ENCODE results near the gene MAF.

The MAF gene

DNA sequence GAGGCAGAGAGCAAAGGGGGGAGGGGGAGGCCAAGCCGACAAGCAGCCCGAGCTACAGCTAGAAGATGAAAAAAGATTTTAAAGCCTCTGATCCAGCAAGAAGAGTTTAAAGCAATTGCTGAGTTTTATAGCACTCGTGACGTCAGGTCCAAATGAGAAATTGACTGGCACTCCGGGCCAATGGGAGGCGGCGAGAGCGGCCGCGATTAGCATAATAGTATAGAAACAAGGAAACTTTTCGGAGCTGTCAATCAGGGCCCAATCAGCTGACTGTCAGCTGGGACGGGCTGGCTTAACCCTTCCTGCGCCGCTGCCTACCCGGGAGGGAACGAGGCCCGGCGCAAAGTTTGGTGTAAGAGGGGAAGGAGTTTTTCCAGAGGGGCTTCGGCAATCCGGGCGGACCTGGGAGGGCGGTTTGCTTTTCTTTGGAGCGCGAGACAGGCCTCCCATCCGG lies at the start of gene MAF:
TSS of gene MAF (minus strand) at position 100 of the 454 bp plus-strand sequence. CDS start 835 bp downstream, outside the sequence.
- DNase-seq (ENCODE audit: low read depth in 3 of 3, low spot score in 1 of 3) = peak; percentile 64 to 72 (median 66)

DNA sequence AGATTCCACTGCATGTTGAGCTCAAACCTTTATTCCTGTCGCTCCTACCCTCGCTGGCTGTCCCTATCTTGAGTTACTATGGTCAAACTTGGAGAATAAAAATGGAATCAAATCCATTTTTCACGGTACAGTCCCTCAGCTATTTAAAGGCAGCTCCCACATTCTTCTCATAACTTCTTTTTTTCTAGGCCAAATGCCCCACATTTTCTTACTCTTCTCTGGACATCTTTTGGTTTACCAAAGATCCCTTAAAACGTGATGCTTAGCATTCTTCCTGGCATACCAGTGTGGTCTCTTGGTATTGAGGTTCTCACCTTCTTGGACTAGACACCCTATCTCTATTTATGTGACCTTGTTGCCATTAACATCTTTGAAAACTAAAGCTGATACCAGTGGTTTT lies 48.3 kb upstream of the MAF start:
- DNase-seq (ENCODE audit: low read depth in 3 of 3, low spot score in 1 of 3) = no peak

DNA sequence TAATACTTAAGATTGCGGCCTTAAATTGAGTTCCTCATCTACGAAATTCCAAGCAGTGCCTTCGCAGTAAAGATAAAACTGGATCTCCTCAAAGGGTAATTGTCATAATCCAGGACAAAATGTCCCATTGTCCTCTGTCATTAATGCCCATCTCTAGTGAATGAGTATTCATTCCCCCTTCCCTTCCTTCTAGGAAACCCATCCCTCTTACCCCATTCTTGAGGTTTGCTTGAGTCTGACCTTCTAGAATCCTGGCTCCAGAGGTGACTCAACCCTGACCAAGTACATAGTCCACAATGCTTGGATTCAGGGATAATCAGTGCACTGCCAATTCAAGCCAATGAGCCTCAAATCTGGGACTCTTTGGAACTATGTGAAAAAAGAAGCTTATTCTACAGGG lies 47.0 kb upstream of the MAF start:
- DNase-seq (ENCODE audit: low read depth in 3 of 3, low spot score in 1 of 3) = no peak

DNA sequence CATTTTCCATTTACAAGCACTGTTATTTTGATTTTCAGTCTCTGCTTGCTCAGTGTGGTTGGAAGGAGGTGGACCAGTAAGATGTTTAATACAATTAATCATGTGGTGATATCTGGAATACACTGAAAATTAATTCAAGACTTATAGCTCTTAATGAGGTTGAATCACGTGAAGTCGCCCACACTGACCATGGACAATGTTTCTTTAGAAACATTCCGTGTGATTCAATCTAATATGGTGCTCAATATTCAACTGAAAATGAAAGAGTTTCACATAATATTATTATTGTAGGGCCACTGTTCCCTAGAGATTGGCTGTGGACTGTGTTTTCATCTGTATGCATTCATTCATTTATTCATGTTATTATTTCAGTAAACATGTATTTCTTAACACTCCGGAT lies 45.2 kb upstream of the MAF start:
- no peak for DNase-seq (ENCODE audit: low read depth in 3 of 3, low spot score in 1 of 3)

DNA sequence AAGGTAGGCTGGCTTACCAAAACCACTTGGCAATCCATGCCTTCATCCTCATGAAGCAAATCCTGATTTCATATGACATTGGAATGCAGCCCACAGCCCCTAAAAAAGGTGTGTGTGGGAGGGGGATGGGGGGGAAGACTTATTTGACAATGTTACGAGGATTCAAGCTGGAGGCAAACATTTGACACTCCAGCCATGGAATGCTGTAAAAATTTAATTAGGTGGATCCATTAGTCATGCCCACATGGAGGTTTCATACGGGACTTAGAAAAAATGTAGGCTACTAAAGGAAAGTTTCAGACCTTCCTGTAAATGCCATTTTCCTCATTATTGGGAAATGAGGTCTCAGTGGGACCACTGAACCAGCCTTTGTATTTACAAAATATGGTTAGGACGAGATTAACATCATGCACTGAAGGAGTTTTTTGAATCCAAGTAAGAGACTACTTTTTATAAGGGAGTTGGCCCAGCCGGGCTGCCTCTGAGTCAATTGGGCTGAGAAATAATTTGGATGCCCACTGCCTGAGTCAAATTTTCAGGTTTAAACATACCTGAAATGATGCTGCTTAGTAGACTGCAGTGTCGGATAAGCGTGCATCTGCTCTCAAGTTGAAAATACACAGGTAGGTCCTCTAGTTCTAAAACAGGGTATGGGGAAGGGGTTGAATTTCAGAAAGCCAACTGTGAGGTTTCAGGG lies 44.6 kb upstream of the MAF start:
- DNase-seq (ENCODE audit: low read depth in 3 of 3, low spot score in 1 of 3) = no peak

DNA sequence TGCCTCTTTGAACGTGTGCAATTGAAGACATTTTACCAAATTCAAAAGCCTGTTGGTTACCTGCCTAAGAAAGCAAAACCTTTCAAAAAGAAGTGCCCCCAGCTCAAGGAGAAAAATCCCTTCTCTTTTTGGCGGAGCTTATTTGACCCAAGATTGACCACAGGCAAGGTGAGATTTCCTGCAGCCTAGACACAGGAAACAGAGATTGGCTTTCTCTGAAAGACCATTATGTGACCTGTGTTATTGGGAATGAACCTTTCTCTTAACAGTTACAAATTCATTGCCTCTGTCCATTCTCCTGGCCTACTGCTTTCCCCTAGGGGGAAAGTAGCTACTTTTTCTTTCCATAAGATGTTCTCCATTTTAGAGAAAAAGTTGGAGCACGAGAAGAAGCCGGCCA lies 42.1 kb upstream of the MAF start:
- DNase-seq (ENCODE audit: low read depth in 3 of 3, low spot score in 1 of 3) = no peak

DNA sequence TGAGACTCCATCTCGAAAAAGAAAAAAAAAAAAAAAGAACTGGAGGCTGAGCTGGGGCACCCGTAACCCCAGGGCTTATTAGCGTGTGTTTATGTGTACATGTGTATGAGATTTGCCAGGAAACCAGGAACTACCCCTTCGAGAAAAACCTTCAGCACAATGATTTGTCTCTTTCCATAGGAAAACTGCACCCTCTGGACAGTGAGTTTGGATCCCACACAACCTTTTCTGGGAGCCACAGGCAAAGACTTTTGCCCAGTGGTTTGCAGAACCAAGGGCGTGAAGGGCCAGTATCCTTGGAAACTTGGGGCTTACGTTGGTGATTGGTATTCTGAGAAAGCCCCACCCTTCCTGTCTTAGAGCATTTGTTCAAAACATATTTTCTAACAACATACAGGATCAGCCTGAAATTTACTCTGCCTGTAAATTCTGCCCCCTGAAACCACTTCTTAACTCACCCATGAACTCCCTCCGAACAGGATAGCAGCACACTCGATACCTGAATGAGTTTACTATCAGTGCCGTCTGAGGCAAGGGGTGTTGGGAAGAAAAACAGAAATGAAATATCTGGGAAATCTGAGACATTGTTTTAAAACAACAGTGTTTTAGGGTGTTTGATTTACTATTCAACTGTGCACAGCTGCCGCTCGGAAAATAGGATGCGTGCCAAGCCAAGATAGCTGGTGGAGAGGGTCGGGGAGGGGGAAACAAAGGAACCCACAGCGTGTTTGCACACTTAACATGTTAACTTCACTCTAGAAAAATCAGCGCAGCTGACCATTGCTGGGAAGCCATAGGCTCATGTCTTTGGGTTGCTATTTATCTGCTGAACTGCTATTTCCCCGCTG lies 40.2 kb upstream of the MAF start:
- DNase-seq (ENCODE audit: low read depth in 3 of 3, low spot score in 1 of 3) = no peak

DNA sequence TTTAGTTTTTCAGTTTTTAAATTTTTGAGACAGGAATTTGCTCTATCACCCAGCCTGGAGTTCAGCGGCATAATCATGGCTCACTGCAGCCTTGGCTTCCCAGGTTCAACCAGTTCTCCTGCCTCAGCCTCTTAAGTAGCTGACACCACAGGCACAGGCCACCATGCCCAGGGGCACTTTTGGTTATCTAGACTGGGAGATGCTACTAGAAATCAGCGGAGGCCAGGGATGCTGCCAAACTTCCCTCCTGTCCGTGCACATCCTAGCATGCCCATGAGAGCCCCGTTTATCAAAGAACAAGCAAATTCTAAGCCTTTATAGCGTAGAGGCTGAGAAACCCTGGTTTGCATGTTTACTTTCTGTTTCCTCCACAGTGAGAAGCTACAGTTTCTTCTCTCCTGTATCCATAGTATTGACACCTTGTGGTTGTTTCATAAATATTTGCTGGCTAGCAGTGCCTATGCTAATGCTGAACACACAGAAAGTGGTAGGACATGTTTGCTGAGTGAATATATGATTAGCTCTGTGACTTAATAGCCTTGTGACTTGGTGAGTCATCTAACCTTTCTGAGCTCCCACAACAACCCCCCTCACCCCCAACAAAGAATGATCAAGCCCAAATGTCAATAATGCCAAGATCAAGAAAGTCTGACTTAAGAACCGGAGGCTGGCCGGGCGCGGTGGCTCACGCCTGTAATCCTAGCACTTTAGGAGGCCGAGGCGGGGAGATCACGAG lies 39.2 kb upstream of the MAF start:
- no peak for DNase-seq (ENCODE audit: low read depth in 3 of 3, low spot score in 1 of 3)

DNA sequence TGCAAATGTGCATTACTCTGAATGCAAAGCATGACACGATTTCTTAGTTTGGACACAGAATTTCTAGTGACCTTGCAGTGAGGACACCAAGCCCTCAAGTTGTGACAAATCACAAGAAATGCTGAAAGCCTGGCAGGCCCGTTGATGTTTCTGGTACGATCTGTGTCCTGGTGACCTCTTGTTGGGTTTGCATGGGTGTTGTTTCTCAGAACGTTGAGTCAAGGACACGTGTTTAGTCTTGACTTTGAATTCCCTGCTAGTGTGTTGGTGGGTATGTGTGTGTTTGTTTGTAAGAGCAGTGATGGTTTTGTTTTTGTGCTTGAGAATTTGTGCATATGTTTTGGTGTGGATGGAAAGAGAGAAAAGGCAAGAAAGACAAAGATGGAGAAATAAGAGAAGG lies 37.8 kb upstream of the MAF start:
- no peak for DNase-seq (ENCODE audit: low read depth in 3 of 3, low spot score in 1 of 3)

DNA sequence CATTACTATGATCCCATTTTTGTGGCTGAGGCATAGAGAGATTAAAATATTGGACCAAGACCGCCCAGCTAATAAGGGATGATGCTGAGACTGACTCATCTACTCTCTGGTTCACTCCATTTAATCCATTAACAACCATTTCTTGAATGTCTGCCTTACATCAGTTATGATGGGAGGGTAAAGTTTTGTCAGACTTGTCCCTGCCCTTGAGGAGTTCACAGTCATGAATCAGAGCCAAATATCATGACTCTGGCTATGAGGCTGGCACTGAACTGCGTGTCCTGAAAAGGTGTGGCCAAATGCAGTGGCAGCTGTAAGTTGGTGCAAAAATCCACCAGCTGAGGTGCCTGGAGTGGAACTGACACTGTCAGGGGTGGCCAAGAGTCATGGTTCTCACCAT lies 35.0 kb upstream of the MAF start:
- no peak for DNase-seq (ENCODE audit: low read depth in 3 of 3, low spot score in 1 of 3)

DNA sequence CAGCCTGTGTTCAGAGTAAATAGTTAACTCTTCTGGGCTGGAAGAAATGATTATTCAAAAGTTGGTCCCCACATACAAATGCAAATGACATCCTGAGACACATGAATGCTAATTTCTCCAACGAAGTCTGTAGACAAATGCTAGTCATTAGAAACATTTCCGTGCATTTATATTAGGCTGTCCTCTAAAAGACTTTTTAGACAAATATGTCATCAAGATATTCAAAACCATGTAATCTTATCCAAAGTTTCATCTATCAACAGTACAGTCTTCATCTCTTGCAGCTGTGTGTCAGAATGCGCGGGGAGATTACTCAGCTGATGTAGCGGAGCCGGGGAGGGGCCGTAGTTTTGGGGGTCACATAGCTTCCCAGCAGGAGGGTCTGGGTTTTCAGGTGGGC lies 33.8 kb upstream of the MAF start:
- DNase-seq (ENCODE audit: low read depth in 3 of 3, low spot score in 1 of 3) = no peak

DNA sequence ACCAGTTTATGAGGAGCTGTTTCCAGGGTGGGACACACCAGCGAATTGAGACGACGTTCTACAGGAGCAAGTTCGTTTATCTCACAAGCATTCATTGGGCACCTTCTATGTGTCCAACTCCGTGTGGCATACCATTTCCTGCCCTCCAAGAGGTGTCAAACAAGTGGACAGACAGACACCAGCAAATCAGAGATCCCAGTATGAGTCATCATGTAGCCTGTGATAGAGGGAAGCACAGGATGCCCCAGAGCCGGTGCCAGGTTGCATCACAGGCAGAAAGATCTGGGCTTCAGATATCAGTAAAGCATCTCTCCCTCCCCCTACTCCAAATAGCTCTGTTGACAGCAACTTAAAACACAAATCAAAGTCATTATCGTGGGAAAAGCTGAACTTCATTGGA lies 31.8 kb upstream of the MAF start:
- no peak for DNase-seq (ENCODE audit: low read depth in 3 of 3, low spot score in 1 of 3)

DNA sequence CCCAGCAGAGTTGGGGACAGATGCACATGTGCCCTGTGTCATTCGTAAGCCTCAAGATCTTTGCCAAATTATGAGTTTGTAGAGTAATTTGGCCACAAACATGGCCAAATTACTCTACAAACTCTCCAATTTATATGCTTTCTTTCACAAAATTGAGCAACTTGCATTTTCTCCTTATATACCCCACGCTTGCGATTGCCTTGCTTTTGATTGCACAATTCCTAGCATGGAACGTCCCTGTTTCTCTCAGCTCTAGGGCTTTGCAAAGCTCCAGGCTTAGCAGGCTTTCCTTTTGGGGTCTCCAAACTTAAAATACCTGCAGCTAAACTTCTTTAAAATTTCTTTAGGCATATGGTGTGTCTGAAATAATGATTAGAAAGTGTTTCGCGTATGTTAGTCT lies 28.5 kb upstream of the MAF start:
- DNase-seq (ENCODE audit: low read depth in 3 of 3, low spot score in 1 of 3) = no peak

DNA sequence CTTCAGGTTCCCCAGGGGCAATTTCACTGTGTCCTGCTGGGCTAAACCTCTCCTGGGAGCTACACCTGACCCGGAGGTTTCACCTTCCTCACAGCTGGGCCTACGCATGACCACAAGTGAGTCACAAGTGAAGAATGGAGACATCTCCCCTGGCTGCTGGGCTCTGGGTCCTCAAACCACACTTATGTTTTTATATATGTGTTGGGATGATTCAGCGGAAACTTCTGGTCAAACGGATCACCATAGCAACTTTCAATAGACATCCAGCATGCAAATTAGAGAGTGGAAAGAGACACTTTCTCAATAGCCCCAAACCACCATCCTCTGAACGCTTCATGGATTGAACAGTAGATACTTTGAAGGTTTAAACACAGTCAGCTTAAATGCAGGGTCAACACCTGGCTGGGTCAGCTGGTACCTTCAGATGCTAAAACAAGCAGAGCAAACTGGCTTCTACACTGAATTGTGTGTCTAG lies 28.0 kb upstream of the MAF start:
- DNase-seq (ENCODE audit: low read depth in 3 of 3, low spot score in 1 of 3) = peak in 2 of 3 donors; percentile 2 to 18

DNA sequence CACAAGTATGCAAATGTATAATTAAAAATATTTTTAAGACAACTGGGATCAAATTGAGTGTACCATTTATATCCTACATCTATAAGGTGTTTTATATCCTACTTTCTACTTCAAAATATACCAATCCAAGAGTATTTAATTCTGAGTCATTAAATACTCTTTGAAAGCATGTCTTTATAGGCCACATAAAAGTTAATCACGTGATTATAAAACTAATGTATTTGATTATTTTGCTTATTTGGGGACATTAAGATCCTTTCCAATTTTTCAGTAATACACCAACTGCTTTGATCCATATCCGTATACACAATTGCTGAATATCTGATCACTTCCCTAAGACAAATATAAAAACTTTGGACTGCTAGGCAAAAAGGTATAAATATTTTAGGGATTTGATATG lies 26.6 kb upstream of the MAF start:
- DNase-seq (ENCODE audit: low read depth in 3 of 3, low spot score in 1 of 3) = no peak

DNA sequence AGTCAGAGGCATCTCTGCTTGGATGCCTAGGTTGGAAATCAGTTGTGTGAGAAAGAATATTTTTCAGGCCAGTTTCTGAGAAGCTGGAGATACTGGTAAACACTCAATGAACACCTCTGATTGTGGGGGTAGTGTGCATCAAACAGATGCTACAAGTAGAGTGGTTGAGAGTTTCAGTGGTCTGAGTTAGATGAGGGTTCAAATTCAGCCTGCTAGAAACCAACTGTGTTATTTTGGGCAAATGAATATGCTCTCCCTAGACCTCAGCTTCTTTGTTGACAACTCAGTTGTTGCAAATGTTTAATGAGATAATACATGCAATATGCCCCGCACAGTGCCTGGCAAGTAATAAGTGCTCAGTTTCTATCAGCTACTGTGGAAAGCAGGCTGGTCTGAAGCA lies 25.2 kb upstream of the MAF start:
- no peak for DNase-seq (ENCODE audit: low read depth in 3 of 3, low spot score in 1 of 3)

DNA sequence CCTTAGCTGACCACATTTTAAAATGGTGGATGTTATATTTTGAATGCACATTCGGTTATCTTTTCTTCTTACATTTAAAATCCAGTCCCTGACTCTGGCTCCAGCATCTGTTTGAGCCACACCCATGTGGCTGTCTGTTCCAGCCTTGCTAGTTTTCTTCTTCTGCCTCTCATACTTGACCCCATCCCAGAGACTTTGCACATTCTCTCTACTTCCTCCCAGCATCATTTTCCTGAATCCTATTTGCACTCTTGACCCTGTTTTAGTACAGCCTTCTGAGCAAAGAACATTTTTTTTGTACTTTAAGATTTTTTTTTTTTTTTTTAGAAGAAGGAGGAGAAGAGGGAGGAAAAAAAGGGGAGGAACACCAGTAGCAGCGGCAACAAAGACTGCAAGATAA lies 23.3 kb upstream of the MAF start:
- DNase-seq (ENCODE audit: low read depth in 3 of 3, low spot score in 1 of 3) = no peak

DNA sequence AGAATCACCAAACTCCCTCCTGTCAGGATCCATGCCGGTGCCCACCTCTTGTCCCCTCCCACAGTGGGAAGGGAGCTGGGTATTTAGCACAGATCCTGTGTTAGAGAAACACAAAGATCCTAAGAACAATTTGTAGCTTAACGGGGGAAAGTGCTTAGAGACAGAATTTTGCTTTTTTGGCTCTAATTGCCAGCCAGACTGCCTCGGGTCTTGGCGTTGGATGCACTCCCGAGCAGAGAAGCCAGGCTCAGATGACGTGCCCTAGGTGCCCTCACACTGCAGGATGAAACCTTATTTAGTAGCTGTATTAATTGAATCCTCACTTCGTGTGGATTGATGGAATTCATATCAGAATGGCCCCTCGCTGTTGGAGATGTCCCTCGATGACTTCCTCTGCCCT lies 22.5 kb upstream of the MAF start:
- no peak for DNase-seq (ENCODE audit: low read depth in 3 of 3, low spot score in 1 of 3)

DNA sequence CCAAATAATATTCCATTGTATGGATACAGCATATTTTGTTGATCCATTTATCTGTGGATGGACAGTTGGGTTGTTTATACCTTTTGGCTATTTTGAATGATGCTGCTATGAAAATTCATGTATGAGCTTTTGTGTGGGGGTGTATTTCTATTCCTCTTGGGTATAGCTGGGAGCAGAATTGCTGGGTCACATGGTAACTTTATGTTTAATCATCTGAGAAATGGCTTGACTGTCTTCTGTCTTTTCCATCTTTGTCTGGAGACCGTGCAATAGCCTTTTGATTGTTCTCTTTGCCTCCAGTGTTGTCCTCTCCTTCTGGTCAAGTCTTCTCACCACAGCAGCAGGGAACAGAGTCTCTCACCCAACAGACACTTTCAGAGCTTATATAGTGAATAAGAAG lies 20.5 kb upstream of the MAF start:
- DNase-seq (ENCODE audit: low read depth in 3 of 3, low spot score in 1 of 3) = no peak

DNA sequence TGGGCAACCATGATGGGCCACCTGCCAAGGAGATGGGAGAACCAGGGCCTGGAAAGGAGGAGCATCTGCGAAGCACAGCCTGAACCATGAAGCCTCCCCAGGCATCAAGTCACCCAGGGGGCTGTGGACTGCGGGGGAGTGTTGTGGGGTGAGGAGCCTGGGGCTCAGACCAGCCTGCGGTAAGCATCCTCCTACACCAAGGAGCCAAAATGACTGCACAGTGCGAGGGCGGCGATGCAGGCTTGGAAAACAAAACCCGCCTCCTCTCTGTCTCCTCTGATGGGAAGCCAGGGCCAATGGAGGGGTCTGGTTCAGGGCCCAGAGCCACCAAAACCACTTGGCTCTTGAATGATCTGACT lies 18.1 kb upstream of the MAF start:
- peak in 1 of 3 donors; percentile 23 for DNase-seq (ENCODE audit: low read depth in 3 of 3, low spot score in 1 of 3)

DNA sequence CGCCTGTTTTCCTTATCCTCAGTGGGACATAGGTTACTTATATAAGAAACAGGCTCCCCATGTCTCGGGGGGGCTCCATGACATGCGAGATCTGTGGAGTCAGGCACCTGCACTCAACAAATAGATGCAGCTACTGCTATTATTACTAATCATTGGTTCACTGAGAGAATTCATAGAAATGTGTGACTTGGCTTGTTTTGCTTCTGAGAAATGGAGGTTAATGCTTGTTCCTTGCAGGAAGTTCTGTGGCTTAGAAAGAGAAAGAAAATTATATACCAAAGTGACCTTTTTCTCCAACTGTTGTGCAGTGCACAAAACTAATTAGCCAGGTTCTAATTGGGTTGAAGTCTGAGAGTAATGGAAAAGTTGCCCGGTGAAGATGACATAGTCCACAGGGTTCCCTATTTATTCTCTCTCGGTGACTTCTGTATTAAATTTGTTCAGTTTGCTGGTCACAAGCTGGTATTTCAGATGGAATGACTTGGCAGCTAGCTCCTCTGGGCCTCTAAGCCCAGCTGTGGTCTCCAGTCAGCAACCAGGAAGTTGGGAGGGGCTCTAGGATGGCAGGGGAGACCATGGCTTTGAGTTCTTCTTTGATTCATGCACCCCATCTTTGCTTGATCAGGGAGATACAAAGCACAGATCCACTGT lies 17.6 kb upstream of the MAF start:
- DNase-seq (ENCODE audit: low read depth in 3 of 3, low spot score in 1 of 3) = no peak
